Measurements from ENCODE around the gene WDR41.
"Not testable (repeated sequence)": the region's sequence is repeated elsewhere in the genome, so short reads cannot be mapped to it uniquely, and the experiment has no call there.

Gene WDR41

DNA sequence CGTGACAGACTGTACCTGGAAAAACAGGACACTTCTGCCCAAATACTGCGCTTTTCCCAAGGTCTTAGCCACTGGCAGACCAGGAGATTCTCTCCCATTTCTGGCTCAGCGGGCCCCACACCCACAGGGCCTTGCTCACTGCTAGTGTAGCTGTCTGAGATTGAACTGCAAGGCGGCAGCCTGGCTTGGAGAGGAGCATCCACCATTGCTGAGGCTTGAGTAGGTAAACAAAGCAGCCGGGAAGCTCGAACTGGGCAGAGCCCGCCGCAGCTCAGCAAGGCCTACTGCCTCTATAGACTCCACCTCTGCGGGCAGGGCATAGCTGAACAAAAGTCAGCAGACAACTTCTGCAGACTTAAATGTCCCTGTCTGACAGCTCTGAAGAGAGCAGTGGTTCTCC is 9.0 kb upstream of the WDR41 start:
- no CpG with 5 or more reads among the region's 9 CpGs for WGBS (ENCODE audit: extremely low coverage, insufficient coverage, low lambda C conversion rate)
- not testable (repeated sequence) for DNase-seq; H2AK5ac ChIP-seq (ENCODE audit: low read length); H3K9ac ChIP-seq (ENCODE audit: low read length); H3K56ac ChIP-seq (ENCODE audit: low read length); H4K8ac ChIP-seq (ENCODE audit: low read depth, low read length); H3K4me3 ChIP-seq (ENCODE audit: low read length); H3K79me2 ChIP-seq (ENCODE audit: control insufficient read depth, insufficient read depth, low read length); H4K5ac ChIP-seq (ENCODE audit: low read length); H3K27ac ChIP-seq (ENCODE audit: low read depth, low read length); H2BK5ac ChIP-seq (ENCODE audit: low read length); H3K27me3 ChIP-seq (ENCODE audit: insufficient read depth, low read length, poor library complexity); H2BK15ac ChIP-seq (replicated peaks; ENCODE audit: low read depth); H3K23ac ChIP-seq (ENCODE audit: low read length); H2BK120ac ChIP-seq (ENCODE audit: low read depth, low read length); H3K4me1 ChIP-seq (ENCODE audit: control insufficient read depth, low read depth, low read length); H3K4me2 ChIP-seq (ENCODE audit: low read length); H3K18ac ChIP-seq (ENCODE audit: low read length); H3K4ac ChIP-seq (ENCODE audit: low read depth, low read length); H3K79me1 ChIP-seq (ENCODE audit: low read length); H3K36me3 ChIP-seq (ENCODE audit: control insufficient read depth, insufficient read depth, low read length)

DNA sequence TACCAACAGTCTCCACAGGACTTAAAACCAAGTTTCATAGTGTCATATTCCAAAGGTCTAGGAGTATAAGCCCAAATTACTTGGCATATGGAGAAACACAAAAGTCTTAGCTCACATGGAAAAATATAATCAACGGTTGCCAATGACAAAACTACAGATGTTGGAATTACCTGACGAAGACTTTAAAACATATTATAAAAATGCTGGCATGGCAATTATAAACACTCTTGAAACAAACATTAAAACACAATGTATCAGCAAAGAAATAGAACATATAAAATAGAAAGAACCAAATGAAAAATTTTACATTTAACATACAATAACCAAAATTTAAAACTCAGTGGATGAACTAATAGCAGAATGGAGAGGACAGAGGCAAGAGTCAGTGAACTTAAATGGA is 7.9 kb upstream of the WDR41 start:
- Histone ChIP-seq H3K18ac (ENCODE audit: low read length) (no peak overlapping the region), H3K4me1 (ENCODE audit: control insufficient read depth, low read depth, low read length) (no peaks in the 10 kb centered on the region), H3K27ac (ENCODE audit: low read depth, low read length) (no peak overlapping the region), H2BK120ac (ENCODE audit: low read depth, low read length) (no peak overlapping the region), H4K8ac (ENCODE audit: low read depth, low read length) (no peak overlapping the region), H3K9ac (ENCODE audit: low read length) (no peak overlapping the region), H3K79me2 (ENCODE audit: control insufficient read depth, insufficient read depth, low read length) (no peaks in the 10 kb centered on the region), H4K5ac (ENCODE audit: low read length) (no peak overlapping the region), H3K4me3 (ENCODE audit: low read length) (no peak overlapping the region), H3K23ac (ENCODE audit: low read length) (no peak overlapping the region), H2BK15ac (replicated peaks; ENCODE audit: low read depth) (no peak overlapping the region), H3K4ac (ENCODE audit: low read depth, low read length) (no peak overlapping the region), H3K36me3 (ENCODE audit: control insufficient read depth, insufficient read depth, low read length) (no peaks in the 10 kb centered on the region), H2BK5ac (ENCODE audit: low read length) (no peak overlapping the region), H3K27me3 (ENCODE audit: insufficient read depth, low read length, poor library complexity) (no peaks in the 10 kb centered on the region), H3K56ac (ENCODE audit: low read length) (no peak overlapping the region), H3K4me2 (ENCODE audit: low read length) (no peak overlapping the region), H3K79me1 (ENCODE audit: low read length) (no peaks in the 10 kb centered on the region), H2AK5ac (ENCODE audit: low read length) (no peak overlapping the region)
- no CpG with 5 or more reads among the region's 2 CpGs for WGBS (ENCODE audit: extremely low coverage, insufficient coverage, low lambda C conversion rate)
- no peak for DNase-seq

GRCh38 chr5:77499441-77499840 is 7.3 kb upstream of the WDR41 start:
- no peak overlapping the region for H2BK120ac ChIP-seq (ENCODE audit: low read depth, low read length)
- no peaks in the 10 kb centered on the region for H3K27me3 ChIP-seq (ENCODE audit: insufficient read depth, low read length, poor library complexity)
- WGBS (ENCODE audit: extremely low coverage, insufficient coverage, low lambda C conversion rate): no CpG with 5 or more reads among the region's 3 CpGs
- no peak overlapping the region for H3K23ac ChIP-seq (ENCODE audit: low read length)
- no peaks in the 10 kb centered on the region for H3K36me3 ChIP-seq (ENCODE audit: control insufficient read depth, insufficient read depth, low read length)
- H3K4me2 ChIP-seq (ENCODE audit: low read length): no peak overlapping the region
- DNase-seq: no peak
- no peak overlapping the region for H3K4ac ChIP-seq (ENCODE audit: low read depth, low read length)
- no peak overlapping the region for H3K27ac ChIP-seq (ENCODE audit: low read depth, low read length)
- H3K56ac ChIP-seq (ENCODE audit: low read length): no peak overlapping the region
- no peak overlapping the region for H4K5ac ChIP-seq (ENCODE audit: low read length)
- H2BK5ac ChIP-seq (ENCODE audit: low read length): no peak overlapping the region
- H3K79me2 ChIP-seq (ENCODE audit: control insufficient read depth, insufficient read depth, low read length): no peaks in the 10 kb centered on the region
- no peak overlapping the region for H3K18ac ChIP-seq (ENCODE audit: low read length)
- H4K8ac ChIP-seq (ENCODE audit: low read depth, low read length): no peak overlapping the region
- no peak overlapping the region for H3K9ac ChIP-seq (ENCODE audit: low read length)
- H3K4me3 ChIP-seq (ENCODE audit: low read length): no peak overlapping the region
- no peaks in the 10 kb centered on the region for H3K4me1 ChIP-seq (ENCODE audit: control insufficient read depth, low read depth, low read length)
- no peak overlapping the region for H2BK15ac ChIP-seq (replicated peaks; ENCODE audit: low read depth)
- H3K79me1 ChIP-seq (ENCODE audit: low read length): no peaks in the 10 kb centered on the region
- H2AK5ac ChIP-seq (ENCODE audit: low read length): no peak overlapping the region

- Histone ChIP-seq H3K79me2 (ENCODE audit: control insufficient read depth, insufficient read depth, low read length) (no peaks in the 10 kb centered on the region), H4K8ac (ENCODE audit: low read depth, low read length) (no peak overlapping the region), H2AK5ac (ENCODE audit: low read length) (no peak overlapping the region), H3K9ac (ENCODE audit: low read length) (no peak overlapping the region), H3K4me2 (ENCODE audit: low read length) (no peak overlapping the region), H4K5ac (ENCODE audit: low read length) (no peak overlapping the region), H3K79me1 (ENCODE audit: low read length) (no peaks in the 10 kb centered on the region), H3K4me3 (ENCODE audit: low read length) (no peak overlapping the region), H3K27me3 (ENCODE audit: insufficient read depth, low read length, poor library complexity) (no peaks in the 10 kb centered on the region), H3K4me1 (ENCODE audit: control insufficient read depth, low read depth, low read length) (no peaks in the 10 kb centered on the region), H3K23ac (ENCODE audit: low read length) (no peak overlapping the region), H2BK15ac (replicated peaks; ENCODE audit: low read depth) (no peak overlapping the region), H2BK120ac (ENCODE audit: low read depth, low read length) (no peak overlapping the region), H3K56ac (ENCODE audit: low read length) (no peak overlapping the region), H2BK5ac (ENCODE audit: low read length) (no peak overlapping the region), H3K36me3 (ENCODE audit: control insufficient read depth, insufficient read depth, low read length) (no peaks in the 10 kb centered on the region), H3K4ac (ENCODE audit: low read depth, low read length) (no peak overlapping the region), H3K27ac (ENCODE audit: low read depth, low read length) (no peak overlapping the region), H3K18ac (ENCODE audit: low read length) (no peak overlapping the region)
- no peak for DNase-seq
- WGBS (ENCODE audit: extremely low coverage, insufficient coverage, low lambda C conversion rate): no CpG with 5 or more reads among the region's 2 CpGs
These were observed 6.8 kb upstream of the WDR41 start for GRCh38 chr5:77498952-77499351.

DNA sequence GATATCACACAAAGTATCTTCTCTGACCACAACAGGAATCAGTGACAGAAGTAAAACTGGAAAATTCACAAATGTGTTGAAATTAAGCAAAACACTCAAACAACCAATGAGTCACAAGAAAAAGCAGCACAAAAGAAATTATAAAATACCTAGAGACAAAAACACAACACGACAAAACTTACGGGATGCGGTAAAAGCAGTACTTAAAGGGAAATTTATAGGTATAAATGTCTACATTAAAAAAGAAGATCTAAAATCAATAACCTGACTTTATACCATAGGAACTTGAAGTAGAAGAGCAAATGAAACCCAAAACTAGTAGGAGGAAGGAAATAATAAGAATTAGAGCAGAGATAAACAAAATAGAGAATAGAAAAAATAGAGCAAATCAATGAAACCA is 2.8 kb upstream of the WDR41 start:
- Histone ChIP-seq H2BK5ac (ENCODE audit: low read length) (no peak overlapping the region), H2BK120ac (ENCODE audit: low read depth, low read length) (no peak overlapping the region), H3K56ac (ENCODE audit: low read length) (no peak overlapping the region), H3K79me2 (ENCODE audit: control insufficient read depth, insufficient read depth, low read length) (no peaks in the 10 kb centered on the region), H3K79me1 (ENCODE audit: low read length) (no peaks in the 10 kb centered on the region), H3K36me3 (ENCODE audit: control insufficient read depth, insufficient read depth, low read length) (no peaks in the 10 kb centered on the region), H4K5ac (ENCODE audit: low read length) (no peak overlapping the region), H3K4me1 (ENCODE audit: control insufficient read depth, low read depth, low read length) (no peaks in the 10 kb centered on the region), H3K9ac (ENCODE audit: low read length) (no peak overlapping the region), H3K18ac (ENCODE audit: low read length) (no peak overlapping the region), H2AK5ac (ENCODE audit: low read length) (no peak overlapping the region), H4K8ac (ENCODE audit: low read depth, low read length) (no peak overlapping the region), H2BK15ac (replicated peaks; ENCODE audit: low read depth) (no peak overlapping the region), H3K4me2 (ENCODE audit: low read length) (no peak overlapping the region), H3K27me3 (ENCODE audit: insufficient read depth, low read length, poor library complexity) (peaks cover 2% of the 10 kb centered on the region), H3K4ac (ENCODE audit: low read depth, low read length) (no peak overlapping the region), H3K27ac (ENCODE audit: low read depth, low read length) (no peak overlapping the region), H3K23ac (ENCODE audit: low read length) (no peak overlapping the region), H3K4me3 (ENCODE audit: low read length) (no peak overlapping the region)
- DNase-seq: no peak
- no CpG with 5 or more reads among the region's 3 CpGs for WGBS (ENCODE audit: extremely low coverage, insufficient coverage, low lambda C conversion rate)

GRCh38 chr5:77492653-77493000 is 511 bp upstream of the WDR41 start:
- WGBS (ENCODE audit: extremely low coverage, insufficient coverage, low lambda C conversion rate): no CpG with 5 or more reads among the region's 4 CpGs

More at GRCh38 chr5:77492653-77493000, 511 bp upstream of the WDR41 start:
- Histone ChIP-seq H3K18ac (ENCODE audit: low read length) (no peak overlapping the region), H3K4me1 (ENCODE audit: control insufficient read depth, low read depth, low read length) (no peaks in the 10 kb centered on the region), H2BK15ac (replicated peaks; ENCODE audit: low read depth) (no peak overlapping the region), H3K27ac (ENCODE audit: low read depth, low read length) (no peak overlapping the region), H3K56ac (ENCODE audit: low read length) (peak overlapping the region; percentile 35), H3K9ac (ENCODE audit: low read length) (no peak overlapping the region), H2AK5ac (ENCODE audit: low read length) (no peak overlapping the region), H3K4ac (ENCODE audit: low read depth, low read length) (no peak overlapping the region), H4K5ac (ENCODE audit: low read length) (no peak overlapping the region), H2BK120ac (ENCODE audit: low read depth, low read length) (no peak overlapping the region), H3K23ac (ENCODE audit: low read length) (no peak overlapping the region), H3K79me2 (ENCODE audit: control insufficient read depth, insufficient read depth, low read length) (no peaks in the 10 kb centered on the region), H4K8ac (ENCODE audit: low read depth, low read length) (no peak overlapping the region), H3K79me1 (ENCODE audit: low read length) (peaks cover 2% of the 10 kb centered on the region), H2BK5ac (ENCODE audit: low read length) (no peak overlapping the region), H3K4me3 (ENCODE audit: low read length) (no peak overlapping the region), H3K27me3 (ENCODE audit: insufficient read depth, low read length, poor library complexity) (peaks cover 2% of the 10 kb centered on the region), H3K36me3 (ENCODE audit: control insufficient read depth, insufficient read depth, low read length) (no peaks in the 10 kb centered on the region), H3K4me2 (ENCODE audit: low read length) (no peak overlapping the region)
- DNase-seq: no peak
